Femur (tissue), 1 donor: Measurements from ENCODE around the gene TNS3.
"Not testable (repeated sequence)": the region's sequence is repeated elsewhere in the genome, so short reads cannot be mapped to it uniquely, and the experiment has no call there.

Source experiments
- DNase-seq: peaks from one replicate; pipeline ENCODE4 v3.0.0-alpha.2; 2017

The TNS3 gene

GRCh38 chr7:47444376-47445098, 137.4 kb downstream of the TNS3 start:
- DNase-seq = no peak

GRCh38 chr7:47443049-47443448, 138.9 kb downstream of the TNS3 start:
- no peak for DNase-seq

GRCh38 chr7:47442605-47442865, 139.4 kb downstream of the TNS3 start:
- no peak for DNase-seq

DNA sequence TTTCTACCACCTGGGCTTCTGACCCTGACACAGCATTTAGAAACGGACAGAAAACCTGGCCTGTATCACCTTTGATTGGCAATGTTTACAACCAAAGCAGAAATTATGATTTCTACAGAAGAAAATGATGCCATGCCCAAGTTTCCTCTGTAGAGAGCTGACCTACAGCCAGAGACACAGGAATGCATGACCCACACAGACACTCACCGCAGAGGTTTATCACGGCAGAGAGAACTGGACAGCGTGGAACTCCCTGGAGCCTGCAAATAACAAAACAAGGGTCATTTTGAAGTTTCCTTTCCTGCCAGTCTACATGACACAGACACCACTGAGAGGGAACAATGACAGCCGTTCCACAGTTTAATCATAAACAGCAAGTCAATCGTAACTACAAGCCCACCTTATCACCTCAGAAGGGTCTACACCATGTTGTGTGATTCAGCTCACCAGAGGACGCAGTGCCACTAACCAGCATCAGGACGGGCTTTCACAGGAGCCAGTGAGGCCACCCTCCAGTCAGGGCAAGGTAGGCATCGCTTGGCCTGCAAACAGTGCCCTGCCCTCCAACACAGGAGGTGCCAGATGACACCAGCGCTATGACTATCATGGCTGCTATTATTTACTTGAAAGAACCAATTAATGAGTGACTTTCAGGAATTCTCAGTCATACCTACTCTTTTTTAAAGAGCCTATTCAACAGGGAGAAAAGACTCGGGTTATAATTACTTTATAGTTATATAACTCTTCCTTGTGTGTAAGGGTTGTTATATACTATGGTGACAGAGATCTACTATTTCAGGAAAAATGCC, 139.9 kb downstream of the TNS3 start:
- DNase-seq = no peak

DNA sequence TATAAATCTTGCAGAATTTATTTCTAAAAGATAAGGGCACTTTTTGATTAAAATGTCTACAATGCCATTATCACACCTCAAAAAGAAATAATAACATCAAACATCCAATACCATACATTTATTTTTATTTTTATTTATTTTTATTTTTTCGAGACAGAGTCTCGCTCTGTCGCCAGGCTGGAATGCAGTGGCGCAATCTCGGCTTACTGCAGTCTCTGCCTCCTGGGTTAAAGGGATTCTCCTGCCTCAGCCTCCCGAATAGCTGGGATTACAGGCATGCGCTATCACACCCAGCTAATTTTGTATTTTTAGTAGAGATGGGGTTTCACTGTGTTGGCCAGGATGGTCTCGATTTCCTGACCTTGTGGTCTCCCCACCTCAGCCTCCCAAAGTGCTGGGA, 140.9 kb downstream of the TNS3 start:
- DNase-seq = not testable (repeated sequence)

- DNase-seq = no peak
Observed at GRCh38 chr7:47440320-47440719, 141.6 kb downstream of the TNS3 start.

DNA sequence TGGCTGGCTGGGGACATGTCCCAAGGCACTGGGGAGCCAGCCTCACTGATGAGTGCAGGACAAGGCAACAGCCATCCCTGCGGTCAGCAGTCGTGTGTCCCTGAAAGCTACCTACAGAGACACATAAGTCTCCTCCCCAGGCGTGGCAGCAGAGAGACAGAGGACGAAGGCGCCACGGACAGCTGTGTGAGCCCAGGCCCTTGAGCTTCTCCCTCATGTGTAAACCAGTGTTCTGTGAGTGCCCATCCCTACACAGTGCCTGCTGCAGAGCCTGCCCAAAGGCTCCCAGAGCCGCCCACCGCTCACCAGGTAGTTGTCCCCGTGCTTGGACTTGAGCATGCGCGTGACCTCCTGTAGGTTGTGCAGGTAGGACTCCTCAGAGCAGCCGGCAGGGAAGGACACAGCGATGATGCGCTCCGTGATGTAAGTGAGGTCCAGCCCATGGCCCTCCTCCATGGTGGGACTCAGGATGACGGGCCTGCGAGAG, 142.7 kb downstream of the TNS3 start:
- DNase-seq = no peak

DNA sequence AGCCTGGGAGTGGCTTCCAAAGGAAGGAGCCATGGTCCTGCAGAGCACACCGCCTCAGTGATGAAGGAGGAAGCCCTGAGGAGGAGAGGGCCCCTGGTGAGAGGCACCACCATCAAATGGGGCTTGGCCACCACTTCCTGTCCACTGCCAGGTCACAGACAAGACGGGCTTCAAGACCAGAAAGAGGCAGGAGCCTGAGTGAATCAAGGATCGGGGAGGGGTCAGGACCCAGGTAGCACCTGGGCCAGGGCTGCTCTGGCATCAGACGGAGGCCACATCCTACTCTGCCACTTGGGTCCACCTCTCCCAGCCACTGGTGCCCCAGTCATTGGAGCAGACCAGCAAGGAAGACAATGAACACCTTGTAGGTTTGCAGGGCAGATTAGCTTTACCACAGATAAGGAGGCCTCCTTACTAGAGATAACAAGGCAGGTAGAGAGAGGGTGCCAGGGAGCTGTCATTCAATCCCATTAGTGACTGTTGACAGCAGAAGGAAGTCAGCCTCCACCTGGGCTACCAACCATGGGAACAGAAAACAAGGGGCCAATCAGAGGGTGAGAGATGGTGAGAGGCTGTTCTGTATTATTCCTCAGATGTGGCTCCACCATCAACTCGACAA, 143.4 kb downstream of the TNS3 start:
- DNase-seq = no peak

DNA sequence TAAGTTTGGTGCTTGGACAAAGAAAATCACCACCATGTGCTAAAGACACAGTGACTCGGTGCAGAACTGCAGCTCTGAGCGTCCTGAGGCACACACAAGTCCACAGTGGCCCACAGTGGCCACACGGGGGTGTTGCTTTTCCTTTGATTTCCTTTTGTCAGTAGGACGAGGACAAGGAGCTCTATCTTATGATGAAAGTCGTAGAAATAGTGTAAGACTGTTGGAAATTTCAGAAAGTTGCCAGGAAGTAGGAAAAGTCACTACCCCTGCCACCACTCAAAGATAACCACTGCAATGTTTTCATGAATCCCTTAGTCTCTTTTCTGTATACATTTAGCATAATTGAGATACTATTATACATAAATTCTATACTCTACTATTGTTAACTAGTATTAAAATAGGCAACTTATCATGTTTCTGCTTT, 146.0 kb downstream of the TNS3 start:
- DNase-seq = peak; percentile 76

GRCh38 chr7:47433564-47433895, 148.4 kb downstream of the TNS3 start:
- DNase-seq = peak; percentile 13

DNA sequence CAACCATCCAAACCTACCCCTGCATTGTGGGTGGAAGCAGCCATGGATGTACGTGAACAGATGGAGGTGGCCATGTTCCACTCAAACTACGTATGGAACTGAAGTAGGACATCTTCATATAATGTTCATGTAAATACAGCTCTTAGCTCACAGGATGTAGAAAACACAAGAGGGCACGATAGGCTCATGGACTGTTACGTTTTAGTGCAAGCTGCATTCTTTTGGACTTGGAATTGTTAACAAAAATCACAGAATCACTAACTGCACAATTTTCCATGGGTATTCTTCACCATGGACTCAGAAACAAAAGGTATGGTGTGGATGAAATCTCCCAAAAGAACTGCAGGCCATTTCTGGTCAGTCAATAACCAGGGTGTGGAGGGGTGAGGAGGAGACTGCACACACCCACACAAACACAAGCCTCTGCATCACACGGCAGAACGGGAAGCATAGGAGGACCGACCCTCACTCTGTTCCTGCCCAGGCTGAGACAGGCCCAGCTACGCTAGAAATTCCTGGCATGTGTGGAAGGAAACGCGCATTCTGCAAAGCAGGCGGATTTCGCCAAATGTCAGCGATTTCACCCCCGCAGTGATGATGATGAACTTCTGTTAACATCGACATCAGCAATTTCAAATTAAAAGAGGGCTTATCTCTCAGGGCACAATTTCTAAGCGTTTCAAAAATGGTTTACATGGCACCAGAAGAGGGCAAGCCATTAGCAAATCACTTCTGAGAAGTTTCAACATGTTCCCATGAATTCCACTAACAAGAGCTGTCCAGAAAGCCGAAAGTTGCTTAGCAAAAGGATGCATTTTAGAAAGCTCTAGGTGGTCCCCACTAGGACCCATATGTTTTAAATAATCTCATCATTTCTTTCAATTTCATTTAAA, 149.0 kb downstream of the TNS3 start:
- peak; percentile 32 for DNase-seq

DNA sequence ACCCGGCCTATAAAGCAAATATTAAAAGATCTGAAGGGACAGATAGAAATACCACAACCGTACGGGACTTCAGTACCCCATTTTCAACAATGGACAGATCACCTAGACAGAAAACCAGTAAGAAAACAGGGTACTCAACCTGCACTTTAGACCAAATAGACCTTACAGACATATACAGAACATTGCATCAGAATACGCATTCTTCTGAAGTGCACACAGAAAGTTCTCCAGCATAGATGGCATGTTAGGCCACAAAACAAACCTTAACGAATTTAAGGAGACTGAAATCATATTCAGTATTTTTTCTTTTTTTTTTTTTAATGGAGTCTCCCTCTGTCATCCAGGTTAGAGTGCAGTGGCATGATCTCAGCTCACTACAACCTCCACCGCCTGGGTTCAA, 151.5 kb downstream of the TNS3 start:
- DNase-seq = no peak

DNA sequence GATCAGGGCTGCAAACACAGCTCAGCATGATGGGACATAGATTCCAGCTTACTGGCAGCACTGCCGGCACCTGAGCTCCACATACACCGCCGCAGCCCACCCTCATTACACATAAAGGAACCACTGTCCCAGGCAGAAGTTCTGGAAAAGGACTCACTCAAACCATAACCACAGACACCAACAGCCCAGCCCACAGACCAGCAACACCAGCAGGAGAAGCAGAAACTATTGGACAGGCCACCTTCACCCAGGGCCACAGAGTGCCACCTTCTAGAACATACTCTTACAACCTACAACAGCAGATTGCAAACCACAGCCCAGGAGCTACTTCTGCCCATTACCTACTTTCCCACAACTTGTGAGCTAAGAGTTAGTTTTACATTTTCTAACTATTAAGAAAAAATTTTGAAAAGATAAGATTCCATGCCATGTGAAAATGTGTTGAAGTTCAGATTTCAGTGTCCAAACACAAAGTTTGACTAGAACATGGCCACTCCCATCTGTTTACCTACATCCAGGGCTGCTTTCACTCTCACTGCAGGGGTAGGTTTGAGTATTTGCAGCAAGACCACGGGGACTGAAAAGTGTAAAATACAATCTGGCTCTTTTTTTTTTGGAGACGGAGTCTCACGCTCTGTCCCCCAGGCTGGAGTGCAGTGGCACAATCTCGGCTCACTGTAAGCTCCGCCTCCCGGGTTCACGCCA, 153.0 kb downstream of the TNS3 start:
- DNase-seq = peak; percentile 34

GRCh38 chr7:47428052-47428767, 153.7 kb downstream of the TNS3 start:
- DNase-seq = peak; percentile 25

DNA sequence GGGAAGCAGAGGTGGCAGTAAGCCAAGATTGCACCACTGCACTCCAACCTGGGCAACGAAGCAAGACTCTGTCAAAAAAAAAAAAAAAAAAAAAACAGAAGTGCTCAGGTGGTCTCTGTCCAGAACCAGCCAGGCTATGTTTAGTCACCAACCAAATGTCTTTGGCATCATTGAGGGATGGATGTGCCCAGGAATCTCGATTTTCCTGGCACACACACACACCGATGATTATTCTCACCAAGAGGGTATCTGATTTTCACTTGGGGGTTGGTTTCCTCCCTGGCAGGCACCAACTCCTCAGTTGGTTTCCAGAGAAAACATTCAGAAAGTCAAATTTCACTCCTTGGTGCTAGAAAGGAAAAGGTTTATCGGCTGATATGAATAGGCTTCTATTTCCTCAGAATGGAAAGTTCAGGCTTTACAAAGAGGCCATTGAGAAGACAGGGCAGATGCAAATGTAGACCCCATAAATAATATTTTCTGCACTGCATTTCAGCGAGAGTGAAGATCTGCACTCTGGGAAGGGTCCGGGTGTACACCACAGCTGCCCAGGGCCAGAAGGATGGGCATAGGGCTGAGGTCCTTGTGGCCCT, 154.8 kb downstream of the TNS3 start:
- peak; percentile 59 for DNase-seq

GRCh38 chr7:47424523-47424922, 157.4 kb downstream of the TNS3 start:
- peak; percentile 12 for DNase-seq

- DNase-seq = peak; percentile 16
Observed at GRCh38 chr7:47423196-47423595, 158.7 kb downstream of the TNS3 start.

- DNase-seq = peak; percentile 18
Observed at GRCh38 chr7:47422611-47423010, 159.3 kb downstream of the TNS3 start.

- no peak for DNase-seq
Observed at GRCh38 chr7:47421456-47421855, 160.5 kb downstream of the TNS3 start.

DNA sequence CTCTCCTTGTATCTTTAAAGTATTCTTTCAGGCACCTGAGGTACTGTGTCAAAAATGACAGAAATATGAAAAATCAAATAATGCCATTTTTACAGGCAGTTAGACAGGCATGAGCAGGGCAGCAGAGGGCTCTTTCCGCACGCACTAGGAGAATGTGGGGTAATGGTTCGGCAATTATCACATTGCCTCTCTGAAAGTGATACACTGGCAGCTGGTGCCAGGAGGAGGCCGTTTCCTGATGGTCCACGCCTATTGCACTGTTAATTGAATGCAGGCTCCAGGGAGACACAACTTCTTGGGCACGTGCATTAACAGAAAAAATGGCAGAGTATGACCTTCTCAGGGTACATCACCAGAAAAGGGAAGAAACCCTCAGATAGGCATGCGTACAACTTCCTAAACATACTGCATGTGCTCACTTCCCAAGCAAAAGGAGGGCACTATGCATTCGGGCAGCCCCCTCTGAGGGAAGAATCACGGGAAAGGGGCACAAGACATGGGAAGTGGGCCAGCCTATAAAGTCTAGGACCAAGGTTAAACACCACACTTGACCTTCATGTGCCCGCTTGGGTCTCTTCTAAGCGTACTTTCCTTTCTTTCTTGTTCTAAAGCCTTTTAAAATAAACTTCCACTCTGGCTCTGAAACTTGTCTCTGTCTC, 161.7 kb downstream of the TNS3 start:
- no peak for DNase-seq

GRCh38 chr7:47419471-47419870, 162.4 kb downstream of the TNS3 start:
- no peak for DNase-seq
